ENCODE measurements around the gene PPTC7.

GRCh38 chr12:110543252-110543959 is 39.7 kb downstream of the PPTC7 start:
- TF ChIP-seq CTCF (conservative IDR thresholded peaks at IDR 0.05) = no peak
- TF ChIP-seq EZH2 (IDR thresholded peaks at IDR 0.05; ENCODE audit: low read depth) = no peak
